Ovary (tissue), 9 donors: ENCODE results near the gene MTIF2. TPM values are rescaled to one million over a fixed set of nuclear protein-coding genes. Genes with fewer than 3 reads are reported as not detected.
"Not testable (repeated sequence)": the region's sequence is repeated elsewhere in the genome, so short reads cannot be mapped to it uniquely, and the experiment has no call there.

ENCODE experiments used
- DNase-seq, 5 donors: peaks; one replicate each; pipeline ENCODE4 v3.0.0-alpha.2; 2019 to 2020
- H3K27ac ChIP-seq, 2 donors: fragments of 200-600 bp; one replicate each; pipeline versions ENCODE4 v1.5.1 to v1.8.0; 2019 to 2022
- H3K27me3 ChIP-seq: fragments of 200-600 bp; one replicate; pipeline ENCODE4 v1.8.0; 2022
- H3K36me3 ChIP-seq: fragments of 200-600 bp; sonication (generic); one replicate; pipeline ENCODE4 v1.5.1; 2019
- H3K4me1 ChIP-seq: one replicate; pipeline ENCODE4 v1.8.1; 2013; ENCODE audit warnings: mild to moderate bottlenecking, moderate library complexity; ENCODE audit not compliant: insufficient read depth
- H3K4me3 ChIP-seq: fragments of 200-600 bp; sonication (generic); one replicate; pipeline ENCODE4 v1.5.1; 2017
- H3K9me3 ChIP-seq, 2 donors: fragments of 200-600 bp in 1 of 2; sonication (generic) in 1 of 2; one replicate each; pipeline versions ENCODE4 v1.5.1 to v1.8.1; 2013 to 2019; ENCODE audit warnings: mild to moderate bottlenecking in 1 of 2, moderate library complexity in 1 of 2
- EP300 ChIP-seq: sonication (generic); formaldehyde crosslinking; IDR thresholded peaks from one replicate; pipeline ENCODE4 v1.6.1; 2017; ENCODE audit warnings: antibody characterized with exemption
- POLR2A ChIP-seq: fragments of 450-650 bp; IDR thresholded peaks from one replicate; pipeline ENCODE4 v1.6.1; 2017; ENCODE audit warnings: antibody characterized with exemption, mild to moderate bottlenecking, moderate library complexity
- WGBS, 3 donors: extraction: QIAGEN DNeasy Blood & Tissue Kit in 1 of 3; methylation state at CpG; one replicate each; pipeline versions ENCODE4 v1.1.5 to v1.1.7; 2013 to 2017; 5-methylcytosine and 5-hydroxymethylcytosine counted together
- intact Hi-C, 4 donors: fragments of 100-400 bp; cut with DNase I; formaldehyde crosslinking; loops; one replicate each; pipeline versions ENCODE4 v1.11.0 to v1.15.1; 2022 to 2023
- polyA plus RNA-seq, 2 donors: library from polyadenylated mRNA; stranded (reverse); fragments of 200-250 nt in 1 of 2; fragments of 350-450 nt in 1 of 2; fragmentation: Illumina TruSeq in 1 of 2; extraction: RNeasy Lipid Tissue Mini Kit (QIAGEN cat#74804) in 1 of 2; gene quantifications; one replicate each; pipeline ENCODE4 v1.2.3, GENCODE V29; 2013 to 2014
- total RNA-seq, 7 donors: library from RNA; depleted of rRNA in 2 of 7; stranded (reverse); fragments of >200 nt in 2 of 7; fragmentation: NEBNext Ultra II Directional in 3 of 7; extraction: Animal tissue kit (Norgen Biotek cat#: 25700) in 3 of 7; gene quantifications; one replicate each; pipeline versions ENCODE4 v1.1.0 to v1.2.4, GENCODE V29; 2016 to 2023
- TF ChIP-seq, protein P1 (sequence below), 3 donors: fragments of 450-650 bp in 2 of 3; fragments of 200-600 bp in 1 of 3; IDR thresholded peaks; one replicate each; pipeline versions ENCODE4 v1.5.1 to v1.8.0; 2016 to 2022; ENCODE audit warnings: antibody characterized with exemption in 3 of 3, mild to moderate bottlenecking in 1 of 3
- donor health status: DM: no; HTN: no; CAD: no; lungs with moderate emphysema.
- donor health status: DM: no; HTN: no; CAD: no.
- donor health status: Bipolar disorder and iron deficiency.
- donor health status: DM: yes; HTN: yes; CAD: no.
- donor health status: DM: no; HTN: no; CAD: no.
- donor health status: DM: yes; HTN: yes; CAD: no.

MTIF2 gene
- total and polyA plus RNA-seq, 9 donors, result 12.6 to 18.6 (median 14.1) TPM

GRCh38 chr2:55252832-55253231 lies 16.2 kb downstream of the MTIF2 start:
- 79 to 82% (median 82%) methylated on average over 3 of the region's 3 CpGs for WGBS, 3 donors
- H3K4me1 ChIP-seq, result no peaks in the 10 kb centered on the region
- H3K27me3 ChIP-seq, result no peaks in the 10 kb centered on the region
- no peaks in the 10 kb centered on the region for H3K36me3 ChIP-seq
- intact Hi-C loops, result no loop called here
- no peak for DNase-seq
- no peak overlapping the region for H3K27ac ChIP-seq
- TF ChIP-seq EP300 (no peak), POLR2A (no peak)
- TF ChIP-seq, protein P1, sequence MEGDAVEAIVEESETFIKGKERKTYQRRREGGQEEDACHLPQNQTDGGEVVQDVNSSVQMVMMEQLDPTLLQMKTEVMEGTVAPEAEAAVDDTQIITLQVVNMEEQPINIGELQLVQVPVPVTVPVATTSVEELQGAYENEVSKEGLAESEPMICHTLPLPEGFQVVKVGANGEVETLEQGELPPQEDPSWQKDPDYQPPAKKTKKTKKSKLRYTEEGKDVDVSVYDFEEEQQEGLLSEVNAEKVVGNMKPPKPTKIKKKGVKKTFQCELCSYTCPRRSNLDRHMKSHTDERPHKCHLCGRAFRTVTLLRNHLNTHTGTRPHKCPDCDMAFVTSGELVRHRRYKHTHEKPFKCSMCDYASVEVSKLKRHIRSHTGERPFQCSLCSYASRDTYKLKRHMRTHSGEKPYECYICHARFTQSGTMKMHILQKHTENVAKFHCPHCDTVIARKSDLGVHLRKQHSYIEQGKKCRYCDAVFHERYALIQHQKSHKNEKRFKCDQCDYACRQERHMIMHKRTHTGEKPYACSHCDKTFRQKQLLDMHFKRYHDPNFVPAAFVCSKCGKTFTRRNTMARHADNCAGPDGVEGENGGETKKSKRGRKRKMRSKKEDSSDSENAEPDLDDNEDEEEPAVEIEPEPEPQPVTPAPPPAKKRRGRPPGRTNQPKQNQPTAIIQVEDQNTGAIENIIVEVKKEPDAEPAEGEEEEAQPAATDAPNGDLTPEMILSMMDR (IDR thresholded peaks at IDR 0.05), result no peak
- H3K9me3 ChIP-seq, result no peaks in the 10 kb centered on the region
- H3K4me3 ChIP-seq, result no peak overlapping the region

- no peaks in the 10 kb centered on the region for H3K4me1 ChIP-seq
- DNase-seq, result no peak
- 85 to 92% (median 91%) methylated on average over 5 of the region's 5 CpGs for whole genome bisulfite sequencing, 3 donors
- no peak for TF ChIP-seq POLR2A
- TF ChIP-seq, protein P1 (IDR thresholded peaks at IDR 0.05), result no peak
- TF ChIP-seq EP300, result no peak
- H3K36me3 ChIP-seq, result no peaks in the 10 kb centered on the region
- intact Hi-C loops, result no loop called here
- H3K4me3 ChIP-seq, result no peak overlapping the region
- H3K9me3 ChIP-seq, result no peaks in the 10 kb centered on the region
- H3K27me3 ChIP-seq, result no peaks in the 10 kb centered on the region
- H3K27ac ChIP-seq, result no peak overlapping the region
Measured at GRCh38 chr2:55247025-55247424, 22.0 kb downstream of the MTIF2 start.

DNA sequence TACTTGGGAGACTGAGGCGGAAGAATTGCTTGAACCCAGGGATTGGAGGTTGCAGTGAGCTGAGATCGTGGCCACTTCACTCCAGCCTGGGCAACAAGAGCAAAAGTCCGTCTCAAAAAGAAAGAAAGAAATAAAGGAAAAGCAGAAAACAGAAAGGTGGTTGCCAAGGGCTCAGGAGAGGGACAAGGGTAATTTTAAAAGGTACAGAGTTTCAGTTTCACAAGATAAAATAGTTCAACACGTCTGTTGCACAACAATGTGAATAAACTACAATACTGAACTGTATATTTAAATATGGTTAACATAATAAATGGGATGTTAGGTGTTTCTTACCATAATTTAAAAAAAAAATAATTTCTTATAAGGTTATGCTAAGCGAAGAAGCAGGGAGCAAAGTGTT lies 23.6 kb downstream of the MTIF2 start:
- Histone ChIP-seq H3K4me1 (no peaks in the 10 kb centered on the region), H3K9me3 (no peaks in the 10 kb centered on the region), H3K4me3 (no peak overlapping the region), H3K36me3 (no peaks in the 10 kb centered on the region), H3K27ac (no peak overlapping the region), H3K27me3 (no peaks in the 10 kb centered on the region)
- DNase-seq, result no peak
- WGBS, 3 donors, result 88% methylated on average over 5 of the region's 5 CpGs
- no peak for TF ChIP-seq EP300
- TF ChIP-seq, protein P1 (IDR thresholded peaks at IDR 0.05), result no peak
- no peak for TF ChIP-seq POLR2A
- intact Hi-C loops, result no loop called here

- intact Hi-C loops, result no loop called here
- H3K36me3 ChIP-seq, result no peaks in the 10 kb centered on the region
- DNase-seq, result no peak
- H3K9me3 ChIP-seq, result no peaks in the 10 kb centered on the region
- TF ChIP-seq EP300, result no peak
- TF ChIP-seq, protein P1 (IDR thresholded peaks at IDR 0.05), result no peak
- TF ChIP-seq POLR2A, result no peak
- H3K4me3 ChIP-seq, result no peak overlapping the region
- H3K27ac ChIP-seq, result no peak overlapping the region
- no peaks in the 10 kb centered on the region for H3K27me3 ChIP-seq
- no peaks in the 10 kb centered on the region for H3K4me1 ChIP-seq
- 62 to 72% (median 65%) methylated on average over 1 of the region's 1 CpG for WGBS, 3 donors
Measured at GRCh38 chr2:55242617-55243016, 26.4 kb downstream of the MTIF2 start.

DNA sequence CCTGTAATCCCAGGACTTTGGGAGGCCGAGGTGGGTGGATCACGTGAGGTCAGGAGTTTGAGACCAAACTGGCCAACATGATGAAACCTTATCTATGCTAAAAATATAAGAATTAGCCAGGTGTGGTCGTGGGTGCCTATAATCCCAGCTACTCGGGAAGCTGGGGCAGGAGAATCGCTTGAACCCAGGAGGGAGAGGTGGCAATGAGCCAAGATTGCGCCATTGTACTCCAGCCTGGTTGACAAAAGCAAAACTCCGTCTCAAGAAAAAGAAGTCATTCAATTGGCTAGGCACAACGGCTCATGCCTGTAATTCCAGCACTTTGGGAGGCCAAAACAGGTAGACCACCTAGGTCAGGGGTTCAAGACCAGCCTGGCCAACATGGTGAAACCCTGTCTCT lies 27.4 kb downstream of the MTIF2 start:
- intact Hi-C loops, H3K27ac ChIP-seq, DNase-seq, H3K36me3 ChIP-seq, H3K27me3 ChIP-seq, H3K9me3 ChIP-seq, H3K4me1 ChIP-seq, H3K4me3 ChIP-seq: not testable (repeated sequence)
- WGBS, 3 donors, result 91 to 94% (median 93%) methylated on average over 8 of the region's 8 CpGs
